ENCODE measurements around the gene FAM124A.

GRCh38 chr13:51323824-51324511 is 101.8 kb downstream of the FAM124A start:
- TF ChIP-seq CTCF (IDR thresholded peaks at IDR 0.05), result no peak
- no peak for TF ChIP-seq POLR2AphosphoS5 (IDR thresholded peaks at IDR 0.05)
- no peak for TF ChIP-seq EP300 (IDR thresholded peaks at IDR 0.05)
